Measurements from ENCODE around the gene TSEN34. TPM values are rescaled to one million over a fixed set of nuclear protein-coding genes. Genes with fewer than 3 reads are reported as not detected.
A peak's percentile ranks its signal among the peaks of the same experiment; 100 is the strongest.

TSEN34 gene
- total RNA-seq, 1 experiment from 2014 or later = 194 TPM

DNA sequence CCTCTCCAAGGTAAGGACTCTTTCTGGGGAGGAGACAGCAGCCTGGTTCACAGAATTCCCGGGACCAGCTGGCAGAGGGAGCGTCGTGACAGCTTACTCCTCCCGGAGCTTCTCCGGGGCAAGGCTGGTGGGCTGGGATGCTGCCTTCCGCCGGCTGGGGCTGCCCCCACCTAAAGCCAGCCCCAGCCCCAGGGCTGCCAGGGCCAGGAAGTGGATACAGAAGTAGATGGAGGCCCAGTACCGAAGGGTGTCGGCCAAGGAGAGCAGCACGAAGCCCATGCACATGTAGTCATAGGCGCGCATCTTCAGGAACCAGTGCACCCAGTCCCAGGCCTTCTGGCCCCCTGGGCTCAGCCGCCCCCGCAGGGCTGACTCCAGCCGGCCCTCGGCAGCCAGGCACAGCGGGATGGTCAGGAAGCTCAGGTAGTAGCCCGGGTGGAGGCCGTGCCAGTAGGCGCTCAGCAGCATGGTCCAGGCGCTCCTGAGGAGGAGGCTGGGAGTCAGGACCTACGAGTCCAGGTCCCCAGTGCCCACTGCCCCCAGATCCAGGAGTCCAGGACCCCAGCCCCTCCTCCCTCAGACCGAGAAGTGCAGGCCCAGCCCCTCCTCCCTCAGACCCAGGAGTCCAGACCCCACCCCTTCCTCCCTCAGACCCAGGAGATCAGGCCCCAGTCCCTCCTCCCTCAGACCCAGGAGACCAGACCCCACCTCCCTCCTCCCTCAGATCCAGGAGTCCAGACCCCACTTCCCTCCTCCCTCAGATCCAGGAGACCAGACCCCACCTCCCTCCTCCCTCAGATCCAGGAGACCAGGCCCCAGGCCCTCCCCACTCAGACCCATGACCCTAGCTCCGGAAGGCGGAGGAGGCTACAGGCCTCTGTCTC lies 16.9 kb upstream of the TSEN34 start:
- H3K27me3 ChIP-seq (ENCODE audit: control insufficient read depth, insufficient read depth, low read length) = no peaks in the 10 kb centered on the region
- H3K4me1 ChIP-seq (ENCODE audit: control insufficient read depth, insufficient read depth, low read length) = peaks cover 9% of the 10 kb centered on the region
- BruUV-seq (replicated peaks) = no TSS peak
- CTCF ChIA-PET = no interaction called here
- H3K4me3 ChIP-seq (ENCODE audit: low read depth in 2 of 2, low read length in 2 of 2) = no peak overlapping the region
- no peaks in the 10 kb centered on the region for H3K36me3 ChIP-seq (ENCODE audit: control insufficient read depth, insufficient read depth, low read length)
- TF ChIP-seq, protein P1, sequence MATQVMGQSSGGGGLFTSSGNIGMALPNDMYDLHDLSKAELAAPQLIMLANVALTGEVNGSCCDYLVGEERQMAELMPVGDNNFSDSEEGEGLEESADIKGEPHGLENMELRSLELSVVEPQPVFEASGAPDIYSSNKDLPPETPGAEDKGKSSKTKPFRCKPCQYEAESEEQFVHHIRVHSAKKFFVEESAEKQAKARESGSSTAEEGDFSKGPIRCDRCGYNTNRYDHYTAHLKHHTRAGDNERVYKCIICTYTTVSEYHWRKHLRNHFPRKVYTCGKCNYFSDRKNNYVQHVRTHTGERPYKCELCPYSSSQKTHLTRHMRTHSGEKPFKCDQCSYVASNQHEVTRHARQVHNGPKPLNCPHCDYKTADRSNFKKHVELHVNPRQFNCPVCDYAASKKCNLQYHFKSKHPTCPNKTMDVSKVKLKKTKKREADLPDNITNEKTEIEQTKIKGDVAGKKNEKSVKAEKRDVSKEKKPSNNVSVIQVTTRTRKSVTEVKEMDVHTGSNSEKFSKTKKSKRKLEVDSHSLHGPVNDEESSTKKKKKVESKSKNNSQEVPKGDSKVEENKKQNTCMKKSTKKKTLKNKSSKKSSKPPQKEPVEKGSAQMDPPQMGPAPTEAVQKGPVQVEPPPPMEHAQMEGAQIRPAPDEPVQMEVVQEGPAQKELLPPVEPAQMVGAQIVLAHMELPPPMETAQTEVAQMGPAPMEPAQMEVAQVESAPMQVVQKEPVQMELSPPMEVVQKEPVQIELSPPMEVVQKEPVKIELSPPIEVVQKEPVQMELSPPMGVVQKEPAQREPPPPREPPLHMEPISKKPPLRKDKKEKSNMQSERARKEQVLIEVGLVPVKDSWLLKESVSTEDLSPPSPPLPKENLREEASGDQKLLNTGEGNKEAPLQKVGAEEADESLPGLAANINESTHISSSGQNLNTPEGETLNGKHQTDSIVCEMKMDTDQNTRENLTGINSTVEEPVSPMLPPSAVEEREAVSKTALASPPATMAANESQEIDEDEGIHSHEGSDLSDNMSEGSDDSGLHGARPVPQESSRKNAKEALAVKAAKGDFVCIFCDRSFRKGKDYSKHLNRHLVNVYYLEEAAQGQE (IDR thresholded peaks at IDR 0.05; ENCODE audit: insufficient read depth in 1 of 2, low read depth in 2 of 2, low read length in 1 of 2) = no peak
- TF ChIP-seq POLR2AphosphoS5 (IDR thresholded peaks at IDR 0.05; ENCODE audit: low read depth, low read length) (peak; percentile 26; the same call in 1 of the 2 replicates), SIN3A (IDR thresholded peaks at IDR 0.05; ENCODE audit: borderline replicate concordance, insufficient read depth, low read depth, low read length) (no peak)
- DNase-seq (ENCODE audit: low read depth, low spot score) (no peak), ATAC-seq (peak; percentile 33)
- intact Hi-C loops (cut with micrococcal nuclease; ENCODE audit: unreplicated experiment) (no loop called here), in situ Hi-C loops (cut with HindIII; ENCODE audit: low pct_unique_long_range_greater_than_20kb, low sequenced_read_pairs) (no loop called here)
- H3K27ac ChIP-seq (ENCODE audit: low read length) = no peak overlapping the region
- POLR2A ChIA-PET = interaction anchor here (0.6 to 1.4 kb wide), 3 partner anchors 15 to 37 kb away, joined by 3 read pairs; partner anchors contain the start of gene MBOAT7
- H3K9me3 ChIP-seq (ENCODE audit: control insufficient read depth, insufficient read depth, low read depth, low read length) = no peaks in the 10 kb centered on the region

DNA sequence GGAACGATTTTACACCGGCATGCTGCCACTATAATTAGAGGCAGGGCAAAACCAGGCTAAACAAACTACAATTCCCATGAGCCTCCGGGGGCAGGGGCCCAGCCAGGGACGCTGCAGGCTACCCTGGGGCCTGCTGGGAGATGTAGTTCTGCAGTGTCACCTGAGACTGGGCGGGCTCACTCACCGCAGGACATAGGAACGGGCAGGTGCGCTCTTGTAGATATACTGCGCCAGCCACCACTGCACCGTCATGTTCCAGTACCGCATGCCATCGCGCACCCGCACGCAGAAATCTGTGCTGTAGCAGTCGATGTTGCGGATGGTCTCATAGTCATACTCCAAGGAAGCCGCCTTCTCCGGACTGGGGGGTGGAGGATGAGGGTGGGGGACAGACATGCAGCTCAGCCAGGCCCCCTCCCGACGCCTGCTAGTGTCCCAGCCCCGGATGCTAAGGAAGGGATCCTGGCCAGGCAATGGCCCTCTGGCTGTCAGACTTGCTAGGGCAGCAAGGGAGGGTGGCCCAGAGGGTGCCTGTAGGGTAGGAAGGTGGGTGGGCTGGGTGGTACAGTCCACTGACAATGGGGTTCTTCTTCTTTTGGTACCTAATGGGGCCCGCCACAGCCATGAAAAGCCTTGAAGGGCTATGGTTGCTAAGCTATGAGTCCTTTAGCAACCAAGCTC lies 12.4 kb upstream of the TSEN34 start:
- DNase-seq (ENCODE audit: low read depth, low spot score) (no peak), ATAC-seq (peak; percentile 82)
- ChIA-PET CTCF (interaction anchor here (1.5 kb wide), 1 partner anchor 11 kb away, joined by 6 read pairs; the partner anchor contains the start of gene MBOAT7), POLR2A (no interaction called here)
- H3K4me1 ChIP-seq (ENCODE audit: control insufficient read depth, insufficient read depth, low read length) = no peaks in the 10 kb centered on the region
- in situ Hi-C loops (cut with HindIII; ENCODE audit: low pct_unique_long_range_greater_than_20kb, low sequenced_read_pairs) = no loop called here
- intact Hi-C loops (cut with micrococcal nuclease; ENCODE audit: unreplicated experiment) = no loop called here
- H3K27ac ChIP-seq (ENCODE audit: low read length) = no peak overlapping the region
- H3K4me3 ChIP-seq (ENCODE audit: low read depth in 2 of 2, low read length in 2 of 2) = no peak overlapping the region
- TF ChIP-seq POLR2AphosphoS5 (IDR thresholded peaks at IDR 0.05; ENCODE audit: low read depth, low read length) (peak; percentile 48), SIN3A (IDR thresholded peaks at IDR 0.05; ENCODE audit: borderline replicate concordance, insufficient read depth, low read depth, low read length) (no peak), TCF7L2 (IDR thresholded peaks at IDR 0.05; ENCODE audit: low read depth, low read length) (no peak)
- TF ChIP-seq, protein P2, sequence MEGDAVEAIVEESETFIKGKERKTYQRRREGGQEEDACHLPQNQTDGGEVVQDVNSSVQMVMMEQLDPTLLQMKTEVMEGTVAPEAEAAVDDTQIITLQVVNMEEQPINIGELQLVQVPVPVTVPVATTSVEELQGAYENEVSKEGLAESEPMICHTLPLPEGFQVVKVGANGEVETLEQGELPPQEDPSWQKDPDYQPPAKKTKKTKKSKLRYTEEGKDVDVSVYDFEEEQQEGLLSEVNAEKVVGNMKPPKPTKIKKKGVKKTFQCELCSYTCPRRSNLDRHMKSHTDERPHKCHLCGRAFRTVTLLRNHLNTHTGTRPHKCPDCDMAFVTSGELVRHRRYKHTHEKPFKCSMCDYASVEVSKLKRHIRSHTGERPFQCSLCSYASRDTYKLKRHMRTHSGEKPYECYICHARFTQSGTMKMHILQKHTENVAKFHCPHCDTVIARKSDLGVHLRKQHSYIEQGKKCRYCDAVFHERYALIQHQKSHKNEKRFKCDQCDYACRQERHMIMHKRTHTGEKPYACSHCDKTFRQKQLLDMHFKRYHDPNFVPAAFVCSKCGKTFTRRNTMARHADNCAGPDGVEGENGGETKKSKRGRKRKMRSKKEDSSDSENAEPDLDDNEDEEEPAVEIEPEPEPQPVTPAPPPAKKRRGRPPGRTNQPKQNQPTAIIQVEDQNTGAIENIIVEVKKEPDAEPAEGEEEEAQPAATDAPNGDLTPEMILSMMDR (IDR thresholded peaks at IDR 0.05) = no peak
- TF ChIP-seq, protein P1 (IDR thresholded peaks at IDR 0.05; ENCODE audit: insufficient read depth in 1 of 2, low read depth in 2 of 2, low read length in 1 of 2) = no peak
- BruUV-seq (replicated peaks) = TSS peak; percentile 53
- H3K36me3 ChIP-seq (ENCODE audit: control insufficient read depth, insufficient read depth, low read length) = no peaks in the 10 kb centered on the region; the same call in 1 of the 2 replicates
- no peaks in the 10 kb centered on the region for H3K9me3 ChIP-seq (ENCODE audit: control insufficient read depth, insufficient read depth, low read depth, low read length)
- H3K27me3 ChIP-seq (ENCODE audit: control insufficient read depth, insufficient read depth, low read length) = no peaks in the 10 kb centered on the region
